Inflammatory macrophage (primary cell): ENCODE results near the gene USP49.
"Not testable (repeated sequence)": the region's sequence is repeated elsewhere in the genome, so short reads cannot be mapped to it uniquely, and the experiment has no call there.

ENCODE experiments used
- DNase-seq, 2 donors: peaks; one replicate each; pipeline ENCODE4 v3.0.0-alpha.2; 2020 to 2022

USP49 gene

GRCh38 chr6:41871691-41872090 lies 23.5 kb downstream of the USP49 start:
- DNase-seq: peak in 1 of 2 donors; percentile 32

GRCh38 chr6:41859356-41859755 lies 35.8 kb downstream of the USP49 start:
- DNase-seq: no peak

- DNase-seq: no peak
Measured at GRCh38 chr6:41858703-41859102, 36.5 kb downstream of the USP49 start.

GRCh38 chr6:41850861-41851260 lies 44.3 kb downstream of the USP49 start:
- DNase-seq: no peak

- peak; percentile 63 to 68 for DNase-seq
Measured at GRCh38 chr6:41846666-41847237, 48.4 kb downstream of the USP49 start.

GRCh38 chr6:41843178-41843577 lies 52.0 kb downstream of the USP49 start:
- DNase-seq: no peak

GRCh38 chr6:41840326-41840725 lies 54.8 kb downstream of the USP49 start:
- peak; percentile 45 to 58 for DNase-seq

- DNase-seq: no peak
Measured at GRCh38 chr6:41836660-41837052, 58.5 kb downstream of the USP49 start.

GRCh38 chr6:41836022-41836659 lies 59.0 kb downstream of the USP49 start:
- DNase-seq: no peak

- no peak for DNase-seq
Measured at GRCh38 chr6:41832263-41832662, 62.9 kb downstream of the USP49 start.

GRCh38 chr6:41826343-41827022 lies 68.7 kb downstream of the USP49 start:
- DNase-seq: no peak

- DNase-seq: peak; percentile 59 to 69
Measured at GRCh38 chr6:41824571-41825569, 70.3 kb downstream of the USP49 start.

- DNase-seq: no peak
Measured at GRCh38 chr6:41823178-41823577, 72.0 kb downstream of the USP49 start.

- DNase-seq: no peak
Measured at GRCh38 chr6:41822021-41822420, 73.2 kb downstream of the USP49 start.

- DNase-seq: peak; percentile 75 to 77
Measured at GRCh38 chr6:41821266-41821665, 73.9 kb downstream of the USP49 start.

GRCh38 chr6:41818271-41819054 lies 76.7 kb downstream of the USP49 start:
- DNase-seq: peak; percentile 50 to 78

- no peak for DNase-seq
Measured at GRCh38 chr6:41815587-41815986, 79.6 kb downstream of the USP49 start.

GRCh38 chr6:41814629-41815028 lies 80.5 kb downstream of the USP49 start:
- DNase-seq: no peak

- DNase-seq: no peak
Measured at GRCh38 chr6:41813956-41814355, 81.2 kb downstream of the USP49 start.

GRCh38 chr6:41813469-41813868 lies 81.7 kb downstream of the USP49 start:
- no peak for DNase-seq

GRCh38 chr6:41811946-41812345 lies 83.2 kb downstream of the USP49 start:
- DNase-seq: not testable (repeated sequence)

- DNase-seq: no peak
Measured at GRCh38 chr6:41811095-41811494, 84.1 kb downstream of the USP49 start.
